Smooth muscle cell (in vitro differentiated cells): Measurements from ENCODE around the gene PDIA5. TPM values are rescaled to one million over a fixed set of nuclear protein-coding genes. Genes with fewer than 3 reads are reported as not detected.

Source experiments
- DNase-seq: peaks from one replicate; lab custom pipeline; 2025; ENCODE audit not compliant: unreplicated experiment; lab: John Stamatoyannopoulos, UW
- H2AFZ ChIP-seq: fragments of 200-600 bp; sonication (generic); 2 replicates; pipeline ENCODE4 v1.6.0; 2016; ENCODE audit warnings: antibody characterized with exemption, low read depth, mild to moderate bottlenecking
- H3F3A ChIP-seq: fragments of 200-600 bp; sonication (generic); 2 replicates; pipeline ENCODE4 v1.6.0; 2017; ENCODE audit warnings: antibody characterized with exemption, low read depth
- H3K27ac ChIP-seq: fragments of 200-600 bp; sonication (generic); 2 replicates; pipeline ENCODE4 v1.5.1; 2016; ENCODE audit warnings: low read depth, mild to moderate bottlenecking
- H3K27me3 ChIP-seq: fragments of 200-600 bp; sonication (generic); 2 replicates; pipeline ENCODE4 v1.6.1; 2016; ENCODE audit warnings: low read depth, mild to moderate bottlenecking
- H3K36me3 ChIP-seq: fragments of 200-600 bp; sonication (generic); 2 replicates; pipeline ENCODE4 v1.5.1; 2016; ENCODE audit warnings: low read depth
- H3K4me1 ChIP-seq: fragments of 200-600 bp; sonication (generic); 2 replicates; pipeline ENCODE4 v1.5.1; 2016; ENCODE audit warnings: low read depth
- H3K4me2 ChIP-seq: fragments of 200-600 bp; sonication (generic); 2 replicates; pipeline ENCODE4 v1.6.0; 2016; ENCODE audit warnings: mild to moderate bottlenecking
- H3K4me3 ChIP-seq: fragments of 200-600 bp; sonication (generic); 2 replicates; pipeline ENCODE4 v1.5.1; 2016; ENCODE audit warnings: mild to moderate bottlenecking
- H3K79me2 ChIP-seq: fragments of 200-600 bp; sonication (generic); 2 replicates; pipeline ENCODE4 v1.6.0; 2016; ENCODE audit warnings: low read depth, mild to moderate bottlenecking
- H3K9ac ChIP-seq: fragments of 200-600 bp; sonication (generic); 2 replicates; pipeline ENCODE4 v1.6.0; 2016; ENCODE audit warnings: low read depth
- H3K9me3 ChIP-seq: fragments of 200-600 bp; sonication (generic); replicated peaks from 2 replicates; pipeline ENCODE4 v1.5.1; 2016; ENCODE audit warnings: low read depth
- H4K20me1 ChIP-seq: fragments of 200-600 bp; sonication (generic); 2 replicates; pipeline ENCODE4 v1.6.0; 2016; ENCODE audit warnings: low read depth
- CTCF ChIP-seq: fragments of 200-600 bp; sonication (generic); IDR thresholded peaks from 2 replicates; pipeline ENCODE4 v1.5.1; 2017; ENCODE audit warnings: borderline replicate concordance, mild to moderate bottlenecking, antibody characterized with exemption; ENCODE audit not compliant: insufficient read depth, poor library complexity, severe bottlenecking
- WGBS: methylation state at CpG from one replicate; pipeline ENCODE4 v1.1.7; 2016; ENCODE audit warnings: low lambda C conversion rate; 5-methylcytosine and 5-hydroxymethylcytosine counted together
- polyA plus RNA-seq: library from polyadenylated mRNA; unstranded; fragments of >200 nt; fragmentation: Nextera tagmentation; extraction: Ambion mirVana; gene quantifications from 2 replicates; pipeline ENCODE4 v1.2.1, GENCODE V29; 2016
- total RNA-seq: library from RNA; depleted of rRNA; stranded (reverse); fragments of >200 nt; gene quantifications from 2 replicates; pipeline ENCODE4 v1.2.3, GENCODE V29; 2014

The PDIA5 gene
- total and polyA plus RNA-seq, 2 experiments from 2014 or later = 65.4 to 102 TPM

- Histone ChIP-seq H3K4me2 (peak overlapping the region; percentile 69), H3K9me3 (no peaks in the 10 kb centered on the region), H3K27ac (peak overlapping the region; percentile 27), H4K20me1 (peaks cover 99% of the 10 kb centered on the region), H3K27me3 (no peaks in the 10 kb centered on the region), H3K36me3 (no peaks in the 10 kb centered on the region), H3K9ac (no peak overlapping the region), H3K79me2 (peaks cover 89% of the 10 kb centered on the region), H3F3A (peaks cover 18% of the 10 kb centered on the region), H3K4me1 (peaks cover 70% of the 10 kb centered on the region), H3K4me3 (no peak overlapping the region), H2AFZ (no peak overlapping the region)
- WGBS = 40% methylated on average over 6 of the region's 6 CpGs
- TF ChIP-seq CTCF = no peak
- DNase-seq = no peak
Measured at GRCh38 chr3:123084192-123084591, 17.4 kb downstream of the PDIA5 start.

GRCh38 chr3:123084738-123085237, 18.0 kb downstream of the PDIA5 start:
- Histone ChIP-seq H3K4me1 (peaks cover 69% of the 10 kb centered on the region), H4K20me1 (peaks cover 100% of the 10 kb centered on the region), H3K9ac (no peak overlapping the region), H3K36me3 (no peaks in the 10 kb centered on the region), H3K4me2 (peak overlapping the region; percentile 69), H3F3A (peaks cover 18% of the 10 kb centered on the region), H3K27me3 (no peaks in the 10 kb centered on the region), H3K79me2 (peaks cover 94% of the 10 kb centered on the region), H3K9me3 (no peaks in the 10 kb centered on the region), H3K4me3 (no peak overlapping the region), H3K27ac (peak overlapping the region; percentile 27), H2AFZ (no peak overlapping the region)
- WGBS = 36% methylated on average over 6 of the region's 6 CpGs
- TF ChIP-seq CTCF = no peak
- DNase-seq = no peak

GRCh38 chr3:123085293-123085931, 18.6 kb downstream of the PDIA5 start:
- peaks cover 65% of the 10 kb centered on the region for H3K4me1 ChIP-seq

More at GRCh38 chr3:123085293-123085931, 18.6 kb downstream of the PDIA5 start:
- Histone ChIP-seq H2AFZ (no peak overlapping the region), H3F3A (peaks cover 18% of the 10 kb centered on the region), H3K27ac (peak overlapping the region; percentile 27), H4K20me1 (peaks cover 100% of the 10 kb centered on the region), H3K4me3 (no peak overlapping the region), H3K4me2 (peak overlapping the region; percentile 69), H3K79me2 (peaks cover 94% of the 10 kb centered on the region), H3K9ac (no peak overlapping the region), H3K36me3 (no peaks in the 10 kb centered on the region), H3K9me3 (no peaks in the 10 kb centered on the region), H3K27me3 (no peaks in the 10 kb centered on the region)
- DNase-seq = no peak
- 23% methylated on average over 10 of the region's 10 CpGs for WGBS
- no peak for TF ChIP-seq CTCF
